Embryonic facial prominence (tissue), 1 donor: Measurements from ENCODE around the gene TMEM30B.

Experiments
- DNase-seq: peaks from one replicate; pipeline ENCODE4 v3.0.0-alpha.2; 2016; ENCODE audit errors: extremely low spot score

TMEM30B gene

DNA sequence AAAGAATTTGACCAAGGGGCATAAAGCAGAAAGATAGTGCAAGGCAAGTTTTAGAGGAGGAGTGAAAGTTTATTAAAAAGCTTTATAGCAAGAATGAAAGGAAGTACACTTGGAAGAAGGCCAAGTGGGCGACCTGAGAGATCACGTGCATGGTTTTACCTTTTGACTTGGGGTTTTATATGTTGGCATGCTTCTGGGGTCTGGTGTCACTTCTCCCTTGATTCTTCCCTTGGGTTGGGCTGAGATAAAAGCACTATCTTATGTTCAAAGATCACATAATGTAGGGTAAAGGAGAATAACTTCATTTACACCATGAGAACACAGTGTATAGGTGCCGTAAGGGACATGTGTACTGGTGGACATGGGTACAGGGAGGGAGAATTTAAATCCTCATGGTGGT lies 17.7 kb upstream of the TMEM30B start:
- DNase-seq = no peak

DNA sequence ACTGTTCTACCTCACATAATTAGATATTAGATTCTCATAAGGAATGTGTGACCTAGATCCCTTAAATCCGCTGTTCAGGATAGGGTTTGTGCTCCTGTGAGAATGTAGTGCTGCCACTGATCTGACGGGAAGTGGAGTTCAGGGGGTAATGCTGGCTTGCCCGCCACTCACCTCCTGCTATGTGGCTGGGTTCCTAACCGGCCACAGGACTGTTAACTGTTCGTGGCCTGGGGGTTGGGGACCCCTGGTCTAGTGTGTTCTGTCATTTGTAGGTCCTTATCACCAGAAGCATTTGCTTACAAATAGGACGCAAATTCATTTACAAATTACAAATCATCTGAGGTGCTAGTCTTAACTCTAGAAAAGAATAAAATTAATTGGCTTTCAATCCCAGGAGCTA lies 16.4 kb upstream of the TMEM30B start:
- no peak for DNase-seq

DNA sequence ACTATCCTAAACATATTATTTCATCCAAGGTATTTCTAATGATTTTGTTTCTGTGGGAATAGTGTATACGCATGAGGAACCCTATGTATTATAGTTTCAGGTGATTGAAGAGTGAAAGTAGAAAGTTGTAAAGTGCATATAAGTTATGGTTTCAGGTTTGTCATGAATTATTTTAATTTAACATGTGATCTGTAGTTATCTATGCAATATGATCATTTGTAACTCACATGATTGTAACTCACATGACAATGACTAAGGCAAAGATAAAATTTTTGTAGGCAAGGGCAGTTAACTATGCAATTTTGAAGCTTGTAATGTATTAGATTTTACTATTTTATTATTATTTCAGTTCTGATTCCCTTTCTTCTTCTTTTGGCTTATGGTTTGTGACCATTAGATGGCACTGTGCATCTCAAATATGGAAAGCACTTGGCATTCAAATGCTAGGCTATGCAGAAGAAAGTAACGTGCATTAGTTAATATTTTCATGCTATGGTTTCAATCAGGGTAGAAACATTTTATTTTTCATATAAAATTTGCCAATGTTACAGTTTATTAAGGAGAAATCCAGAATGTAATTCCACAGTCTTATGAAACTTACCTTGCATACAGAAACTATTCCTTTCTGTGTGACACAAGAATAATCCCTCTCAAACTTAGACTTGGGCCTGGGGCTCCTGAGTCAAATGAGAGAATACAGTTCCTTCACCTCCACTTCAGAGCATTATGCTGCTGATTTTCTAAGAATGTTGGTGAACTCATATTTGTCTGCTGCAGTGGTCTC lies 15.8 kb upstream of the TMEM30B start:
- DNase-seq = no peak

DNA sequence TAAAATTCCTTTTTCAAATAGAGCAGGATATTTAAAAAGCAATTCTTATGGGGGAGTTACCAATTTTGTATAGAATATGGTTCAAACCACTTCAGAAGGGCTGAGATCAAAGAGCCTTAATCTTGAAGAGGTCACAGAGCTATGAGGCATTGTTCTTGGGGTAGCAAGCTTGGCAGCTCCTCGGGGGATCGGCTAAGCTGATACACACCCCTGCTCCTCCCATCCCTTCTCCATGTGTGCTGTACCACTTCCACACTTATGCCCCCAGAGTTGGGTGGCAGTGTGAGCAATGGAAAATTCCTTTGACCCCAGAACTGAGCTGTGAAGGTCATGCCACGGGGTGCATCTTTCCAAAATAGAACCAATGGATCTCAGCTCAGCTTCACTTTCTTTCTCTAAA lies 15.0 kb upstream of the TMEM30B start:
- no peak for DNase-seq

DNA sequence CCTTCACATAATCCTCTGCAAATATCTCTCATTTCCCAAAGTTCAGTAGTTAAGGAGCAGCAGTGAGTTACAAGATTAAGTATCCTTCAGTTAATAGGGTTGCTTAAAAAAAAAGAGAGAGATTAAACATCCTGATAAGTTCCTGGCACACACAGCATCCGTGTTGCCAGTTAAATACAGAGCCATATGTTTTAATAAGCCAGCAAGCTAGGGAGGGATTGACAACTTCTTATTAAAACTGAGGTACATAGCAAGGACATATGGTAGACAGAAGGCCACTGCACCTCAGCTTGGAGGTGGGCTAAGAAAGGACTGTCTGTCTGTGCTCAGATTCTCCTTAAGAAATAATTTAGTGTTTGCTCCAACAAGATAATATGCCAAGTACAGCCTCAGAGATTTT lies 9.6 kb upstream of the TMEM30B start:
- DNase-seq = no peak

DNA sequence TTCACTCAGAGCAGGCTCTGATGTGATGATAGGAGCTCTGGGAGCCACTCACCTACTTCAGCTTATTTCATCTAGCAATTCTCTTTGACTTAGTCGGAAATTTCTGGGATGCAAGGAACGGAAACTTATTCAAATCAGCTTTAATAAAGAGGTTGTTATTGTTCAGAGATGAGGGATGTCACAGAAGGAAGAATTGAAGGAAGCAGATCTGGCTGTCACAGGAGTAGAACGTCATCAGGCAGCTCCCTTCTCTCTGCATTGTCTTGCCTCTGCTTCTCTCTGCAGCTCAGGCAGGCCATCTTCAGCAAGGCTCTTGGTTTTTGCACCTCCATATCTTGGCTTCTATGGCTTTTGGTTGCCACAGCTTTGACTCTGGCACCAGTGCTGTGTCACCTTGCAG lies 7.6 kb upstream of the TMEM30B start:
- no peak for DNase-seq

DNA sequence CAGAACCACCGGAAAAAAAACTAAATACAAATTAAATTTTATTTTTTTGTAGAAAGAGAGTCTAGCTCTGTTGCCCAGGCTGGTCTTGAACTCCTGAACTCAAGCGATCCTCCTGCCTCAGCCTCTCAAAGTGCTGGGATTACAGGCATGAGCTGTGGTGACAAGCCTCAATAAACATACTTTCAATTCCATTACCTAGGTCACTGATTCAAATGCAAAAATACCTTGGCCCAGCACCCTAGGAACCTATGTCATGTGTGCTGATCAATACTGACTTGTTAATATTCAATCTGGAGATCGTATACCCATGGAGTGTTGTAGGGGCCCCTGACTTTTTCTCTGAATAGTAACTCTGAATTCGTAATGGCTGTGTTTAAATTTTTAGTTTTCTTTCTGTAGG lies 7.1 kb upstream of the TMEM30B start:
- no peak for DNase-seq

DNA sequence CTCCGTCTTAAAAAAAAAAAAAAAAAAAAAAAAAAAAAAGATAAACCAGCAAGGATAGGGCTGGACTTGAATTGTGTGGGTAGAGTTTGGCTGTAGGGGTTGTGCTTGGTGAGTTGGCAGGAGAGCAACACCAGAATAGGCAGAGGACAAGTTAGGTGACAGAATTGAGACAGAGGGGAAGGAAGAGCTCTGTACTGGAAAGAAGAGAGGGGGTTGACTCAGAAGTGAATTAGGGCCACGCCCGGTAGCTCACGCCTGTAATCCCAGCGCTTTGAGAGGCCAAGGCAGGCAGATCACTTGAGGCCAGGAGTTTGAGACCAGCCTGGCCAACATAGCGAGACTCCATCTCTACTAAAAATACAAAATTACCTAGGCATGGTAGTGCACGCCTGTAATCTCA lies 6.1 kb upstream of the TMEM30B start:
- no peak for DNase-seq

DNA sequence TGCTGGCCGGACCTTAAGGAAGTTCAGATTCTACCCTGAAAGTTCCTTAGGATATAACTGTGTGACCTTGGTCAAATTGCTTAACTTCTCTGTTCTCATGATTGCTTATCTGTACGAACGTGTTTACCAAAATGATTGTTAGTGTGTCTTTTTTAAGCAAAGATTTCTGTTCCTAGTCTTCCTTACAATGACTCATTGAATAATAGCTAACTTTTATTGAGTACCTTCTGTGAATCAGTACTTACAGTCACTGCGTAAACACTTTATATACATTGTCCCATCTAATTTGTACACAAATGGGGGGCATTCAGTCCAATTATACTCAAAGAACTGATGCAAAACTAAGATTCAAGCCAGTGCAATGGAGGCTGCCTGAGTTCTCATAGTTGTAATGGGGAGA lies 4.2 kb upstream of the TMEM30B start:
- DNase-seq = no peak

DNA sequence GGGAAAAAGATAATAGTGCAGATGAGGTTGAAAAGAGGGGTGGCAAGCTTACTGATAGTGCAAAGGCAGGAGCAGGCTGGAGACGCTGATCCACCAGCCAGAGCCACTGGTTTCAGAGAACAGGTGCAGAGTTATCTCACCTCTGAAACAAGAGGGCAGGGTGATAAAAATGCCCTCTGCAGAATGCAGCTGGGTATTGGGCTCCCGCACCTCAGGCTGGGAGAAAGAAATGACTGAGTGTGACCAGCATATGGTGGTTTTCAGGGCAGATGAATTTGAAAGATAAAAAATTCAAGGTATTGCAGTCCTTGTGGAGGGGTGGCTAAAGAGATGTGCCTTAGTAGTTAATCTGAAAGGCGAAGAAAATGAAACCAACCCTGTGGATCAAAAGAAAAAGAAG lies 2.9 kb upstream of the TMEM30B start:
- no peak for DNase-seq

DNA sequence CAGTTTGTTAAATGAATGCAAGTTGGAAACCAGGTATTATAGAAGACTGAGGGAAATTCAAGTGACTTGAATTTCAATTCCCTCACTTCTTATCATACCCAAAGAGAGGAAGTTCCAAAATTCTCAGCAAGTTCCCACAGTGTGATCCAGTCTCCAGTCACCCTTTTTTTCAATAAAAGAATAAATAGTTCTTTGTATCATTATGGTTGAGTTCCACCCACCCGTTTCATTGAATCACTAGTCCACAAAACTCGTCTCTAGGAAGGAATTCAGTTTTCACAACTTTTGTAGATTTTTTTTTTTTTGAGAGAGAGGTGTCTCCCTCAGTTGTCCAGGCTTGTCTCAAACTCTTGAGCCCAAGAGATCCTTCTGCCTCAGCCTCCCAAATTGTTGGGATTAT lies 1.6 kb upstream of the TMEM30B start:
- no peak for DNase-seq

DNA sequence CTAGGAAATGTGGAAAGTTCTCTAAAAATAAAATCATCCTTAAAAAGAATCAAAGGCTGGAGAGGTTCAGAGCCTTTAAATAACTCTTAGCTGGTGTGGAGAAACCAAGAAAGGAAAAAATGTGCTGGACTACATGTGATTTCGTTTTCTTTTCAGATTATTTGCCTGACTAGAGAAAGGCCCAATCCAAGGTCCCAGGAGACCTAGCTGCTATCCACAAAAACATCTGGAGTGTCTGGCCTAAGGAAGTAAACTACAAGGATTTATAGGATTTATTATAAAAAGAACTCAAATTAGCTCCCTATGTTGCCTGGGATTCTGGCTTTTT lies 774 bp upstream of the TMEM30B start:
- DNase-seq = no peak

DNA sequence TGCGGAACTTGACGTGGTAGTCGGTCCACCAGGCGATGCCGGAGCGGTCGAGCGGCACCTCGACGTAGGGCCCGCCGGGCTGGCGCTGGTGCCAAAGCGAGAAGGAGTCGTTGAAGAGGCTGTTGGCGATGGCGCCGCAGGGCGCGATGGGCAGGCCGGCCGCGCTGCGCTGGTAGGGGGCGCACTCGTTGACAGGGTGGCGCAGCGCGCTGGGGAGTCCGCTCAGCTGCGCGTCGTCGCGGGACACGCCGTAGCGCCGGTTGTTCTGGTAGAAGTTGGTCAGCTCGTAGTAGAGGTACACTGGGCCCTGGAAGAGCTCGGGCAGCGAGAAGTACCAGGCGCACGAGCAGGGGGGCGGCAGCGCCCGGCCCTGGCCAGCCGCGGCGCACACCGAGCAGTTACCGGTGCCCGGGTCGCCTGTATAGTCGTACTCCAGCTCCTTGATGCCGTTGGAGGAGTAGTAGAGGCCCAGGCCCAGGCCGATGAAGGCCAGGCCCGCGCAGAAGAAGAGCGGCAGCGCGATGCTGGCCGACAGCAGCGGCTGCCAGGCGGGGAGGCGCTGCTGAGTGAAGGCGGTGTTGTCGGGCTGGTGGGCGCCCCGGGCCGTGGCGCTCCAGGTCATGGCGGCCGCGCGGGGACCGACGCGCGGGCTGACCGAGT lies 482 bp downstream of the TMEM30B start:
- no peak for DNase-seq

DNA sequence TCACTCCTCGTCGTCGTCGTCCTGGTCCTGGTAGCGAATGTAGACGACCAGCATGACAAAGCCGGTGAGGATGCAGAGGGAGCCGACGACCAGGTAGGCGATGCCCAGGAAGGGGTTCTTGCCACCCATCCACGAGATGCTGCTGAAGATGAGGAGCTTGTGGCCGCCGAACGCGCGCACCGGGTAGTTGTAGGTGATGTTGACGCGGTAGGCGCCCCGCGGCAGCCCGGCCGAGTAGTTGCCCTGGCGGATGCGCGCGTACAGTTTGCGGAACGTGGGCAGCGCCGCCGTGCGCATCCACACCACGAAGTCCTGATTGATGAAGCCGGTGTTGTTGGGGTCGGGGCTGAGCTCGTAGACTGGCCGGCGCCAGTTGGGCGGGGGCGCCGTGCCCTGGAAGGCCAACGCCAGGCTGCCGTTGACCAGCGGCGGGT lies 1.0 kb downstream of the TMEM30B start:
- no peak for DNase-seq

DNA sequence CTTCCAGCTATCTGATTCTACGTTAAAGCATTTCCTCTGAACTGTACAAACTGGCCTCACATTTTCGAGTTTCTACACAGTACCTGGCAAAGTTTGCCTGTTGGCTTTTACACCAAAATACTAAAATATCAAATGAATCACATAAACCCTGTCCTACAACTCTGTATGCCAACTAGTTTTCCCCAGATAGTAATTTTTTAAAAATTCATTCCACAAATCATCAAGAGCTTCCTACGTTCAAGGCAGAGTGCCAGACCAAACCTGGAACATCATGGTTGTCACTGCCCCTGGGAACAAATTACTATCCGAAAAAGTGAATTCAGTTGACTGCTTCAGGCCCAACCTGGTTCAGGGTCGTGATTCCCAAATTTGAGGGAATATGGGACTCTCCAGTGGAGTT lies 2.1 kb downstream of the TMEM30B start:
- DNase-seq = no peak

DNA sequence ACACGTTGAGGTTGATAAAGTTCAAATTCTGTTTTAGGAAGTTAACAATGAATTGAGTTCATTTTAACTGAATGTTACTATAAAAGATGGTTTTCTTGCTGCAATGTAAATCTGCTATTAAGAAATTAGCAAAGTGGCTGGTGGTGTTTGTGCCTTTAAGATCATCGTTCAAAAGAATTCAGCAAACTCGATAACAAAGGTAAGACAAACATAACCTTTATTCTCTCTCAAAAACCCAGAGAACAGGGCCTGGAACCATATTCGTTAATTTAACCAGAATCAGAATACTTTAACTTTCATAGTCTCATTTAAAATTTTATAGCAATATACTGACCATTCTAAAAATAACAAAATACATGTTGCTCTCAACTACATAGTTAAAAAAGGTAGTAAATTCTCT lies 3.4 kb downstream of the TMEM30B start:
- DNase-seq = no peak

DNA sequence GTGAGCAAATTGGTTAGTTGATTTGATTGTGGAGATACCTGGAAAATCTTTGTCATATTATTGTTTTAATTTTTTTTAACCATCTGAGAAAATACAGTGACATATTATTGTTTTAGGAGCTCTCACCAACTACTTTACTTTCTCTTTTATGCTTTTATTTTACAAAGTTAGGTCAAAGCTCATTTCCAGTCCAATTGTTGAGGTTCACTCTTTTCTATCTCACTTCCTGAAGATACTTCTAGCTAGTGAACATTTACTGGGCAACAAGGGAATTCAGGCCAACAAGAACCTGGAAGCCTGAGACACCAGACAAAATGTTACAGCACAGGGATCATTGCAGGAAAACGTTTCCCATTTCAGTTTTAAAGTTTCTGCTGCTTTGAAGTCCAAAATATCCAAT lies 3.9 kb downstream of the TMEM30B start:
- DNase-seq = no peak

DNA sequence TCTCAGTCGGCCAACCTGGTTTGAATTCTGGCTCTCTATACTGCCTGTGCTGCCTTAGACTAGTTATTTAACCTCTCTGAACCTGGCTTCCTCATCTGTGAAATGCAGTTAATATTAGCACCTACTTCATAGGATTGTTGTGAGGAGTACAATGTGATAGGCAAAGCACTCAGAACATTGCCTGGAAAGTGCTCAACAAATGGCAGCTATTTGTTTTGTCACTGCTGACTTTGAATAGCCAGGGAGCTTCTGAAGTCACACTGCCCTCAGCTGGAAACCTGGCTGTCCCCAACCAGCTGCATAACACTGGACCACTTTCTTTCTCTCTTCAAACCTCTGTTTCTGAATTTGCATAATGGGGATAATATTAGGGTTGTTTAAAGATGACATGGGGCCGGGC lies 9.6 kb downstream of the TMEM30B start:
- no peak for DNase-seq

DNA sequence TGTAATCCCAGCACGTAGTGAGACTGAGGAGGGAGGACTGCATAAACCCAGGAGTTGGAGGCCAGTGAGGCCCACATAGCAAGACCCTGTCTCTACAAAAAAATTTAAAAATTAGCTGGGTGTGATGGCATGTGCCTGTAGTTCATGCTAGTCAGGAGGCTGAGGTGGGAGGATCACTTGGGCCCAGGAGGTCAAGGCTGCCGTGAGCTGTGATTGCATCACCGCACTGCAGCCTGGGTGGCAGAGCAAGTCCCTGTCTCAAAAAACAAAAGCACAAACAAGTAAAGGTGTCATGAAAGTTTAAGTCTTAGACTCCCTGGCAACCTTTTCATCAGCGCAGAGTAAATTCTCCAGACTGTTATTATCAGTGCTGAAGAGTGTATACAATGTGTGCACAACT lies 10.4 kb downstream of the TMEM30B start:
- DNase-seq = no peak

DNA sequence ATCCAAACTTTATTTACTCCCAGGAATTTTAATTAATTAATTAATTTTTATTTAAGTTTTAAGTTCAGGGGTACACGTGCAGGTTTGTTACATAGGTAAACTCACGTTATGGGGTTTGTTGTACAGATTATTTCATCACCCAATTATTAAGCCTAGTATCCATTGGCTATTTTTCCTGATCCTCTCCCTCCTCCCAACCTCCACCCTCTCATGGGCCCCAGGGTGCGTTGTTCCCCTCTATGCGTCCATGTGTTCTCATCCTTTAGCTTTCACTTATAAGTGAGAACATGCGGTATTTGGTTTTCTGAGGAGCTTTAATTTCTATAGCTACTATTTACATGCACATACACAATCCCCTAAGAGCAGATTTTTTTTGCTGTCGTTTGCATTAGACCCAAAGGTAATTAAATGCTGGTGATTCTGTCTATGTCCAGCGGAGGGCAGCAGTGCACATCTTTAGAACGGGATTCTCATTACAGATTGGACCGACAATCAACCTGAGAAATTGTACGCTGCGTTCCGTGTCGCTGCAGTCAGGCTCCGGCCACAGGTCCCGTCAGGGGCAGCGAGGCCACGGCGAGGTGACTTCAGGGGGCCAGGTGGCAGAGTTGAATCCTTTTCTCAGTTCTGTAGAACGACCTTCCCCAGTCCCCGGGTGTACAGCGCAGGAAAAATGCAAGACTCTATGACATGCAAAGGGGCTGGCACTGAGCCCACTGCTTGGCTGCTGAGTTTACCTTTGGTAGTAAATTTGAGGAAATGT lies 11.6 kb downstream of the TMEM30B start:
- DNase-seq = no peak

DNA sequence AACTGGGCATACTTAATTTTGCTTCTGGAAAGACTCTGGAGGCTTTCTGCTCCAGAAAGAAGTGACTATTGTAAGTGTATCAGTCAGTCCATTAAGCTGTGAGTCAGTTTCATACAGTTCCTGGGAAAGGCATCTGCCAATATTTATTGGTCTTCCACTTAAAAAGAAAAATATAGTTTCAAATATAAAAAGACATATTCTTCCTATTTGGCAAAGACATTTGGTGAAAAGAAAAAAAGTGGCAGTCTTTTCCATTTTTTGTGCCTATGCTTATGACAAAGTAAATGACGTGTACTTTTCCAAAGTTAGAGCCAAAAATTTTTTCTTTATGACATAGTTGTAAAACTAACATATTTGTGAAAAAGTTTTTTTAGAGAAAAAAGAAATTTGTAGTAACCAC lies 12.3 kb downstream of the TMEM30B start:
- no peak for DNase-seq

DNA sequence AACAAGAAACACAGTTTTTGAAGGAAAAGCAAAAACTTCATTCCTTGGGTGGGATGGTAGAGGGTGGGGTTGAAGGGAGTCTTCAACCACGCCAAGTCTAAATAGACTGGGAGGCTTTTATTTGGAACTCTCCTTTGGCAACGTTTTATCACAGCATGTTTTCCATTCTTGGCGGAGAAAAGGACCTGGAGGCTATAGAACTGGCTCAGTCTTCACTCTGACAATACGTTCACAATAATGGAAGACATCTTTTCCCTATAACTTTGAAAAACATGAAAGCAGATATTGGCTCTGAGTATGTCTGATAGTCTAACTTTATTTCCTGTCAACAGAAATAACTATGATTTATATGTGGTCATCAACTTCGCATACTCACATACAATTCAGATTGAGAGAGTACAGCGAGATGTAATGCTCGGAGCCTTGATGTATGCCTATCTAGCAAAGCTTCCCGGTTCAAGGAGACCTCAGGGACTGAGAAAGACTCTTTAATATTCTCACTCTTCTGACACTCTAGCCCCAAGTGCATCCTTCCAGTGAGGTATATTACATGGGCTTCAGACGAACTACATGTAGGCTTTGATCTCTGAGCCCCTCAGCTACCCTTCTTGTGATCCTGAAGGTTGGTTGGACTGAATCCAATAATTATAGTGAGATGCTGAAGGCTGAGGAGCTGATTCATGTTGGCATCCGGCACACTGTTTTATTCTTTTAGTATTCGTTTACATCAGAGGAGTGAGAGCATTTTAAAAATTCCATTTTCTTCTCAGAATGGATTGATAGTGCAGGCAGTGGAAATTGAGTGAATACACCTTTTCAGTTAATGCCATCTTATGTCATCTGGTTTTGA lies 14.0 kb downstream of the TMEM30B start:
- no peak for DNase-seq
